ENCODE measurements around the gene CCNY. TPM values are rescaled to one million over a fixed set of nuclear protein-coding genes. Genes with fewer than 3 reads are reported as not detected.

Gene CCNY
- total RNA-seq, 1 donor: 68.6 TPM

DNA sequence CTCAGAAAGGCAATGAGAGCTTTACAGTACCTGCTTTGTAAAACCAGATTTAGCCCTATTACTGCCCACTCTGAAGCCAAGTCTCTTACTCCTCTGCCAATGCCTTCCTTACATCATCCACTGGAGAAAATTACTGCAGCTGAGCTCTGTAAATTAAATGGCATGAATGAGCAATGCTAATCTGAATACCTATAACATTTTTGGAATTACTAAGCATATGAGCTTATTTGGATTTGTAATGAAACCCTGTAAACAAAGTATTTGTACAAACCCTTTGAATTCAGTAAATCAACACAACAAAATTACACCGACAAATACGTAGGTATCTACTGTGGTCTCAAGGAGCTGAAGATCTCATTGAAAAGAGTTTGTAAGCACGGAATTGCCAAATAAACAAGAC, 12.1 kb upstream of the CCNY start:
- no peaks in the 10 kb centered on the region for H3K27me3 ChIP-seq (ENCODE audit: insufficient read depth, low read length)
- no peaks in the 10 kb centered on the region for H3K4me1 ChIP-seq (ENCODE audit: insufficient read depth, low read length)
- no peaks in the 10 kb centered on the region for H3K9me3 ChIP-seq (ENCODE audit: low read depth, low read length)
- no peak overlapping the region for H3K4me3 ChIP-seq (ENCODE audit: low read length)

DNA sequence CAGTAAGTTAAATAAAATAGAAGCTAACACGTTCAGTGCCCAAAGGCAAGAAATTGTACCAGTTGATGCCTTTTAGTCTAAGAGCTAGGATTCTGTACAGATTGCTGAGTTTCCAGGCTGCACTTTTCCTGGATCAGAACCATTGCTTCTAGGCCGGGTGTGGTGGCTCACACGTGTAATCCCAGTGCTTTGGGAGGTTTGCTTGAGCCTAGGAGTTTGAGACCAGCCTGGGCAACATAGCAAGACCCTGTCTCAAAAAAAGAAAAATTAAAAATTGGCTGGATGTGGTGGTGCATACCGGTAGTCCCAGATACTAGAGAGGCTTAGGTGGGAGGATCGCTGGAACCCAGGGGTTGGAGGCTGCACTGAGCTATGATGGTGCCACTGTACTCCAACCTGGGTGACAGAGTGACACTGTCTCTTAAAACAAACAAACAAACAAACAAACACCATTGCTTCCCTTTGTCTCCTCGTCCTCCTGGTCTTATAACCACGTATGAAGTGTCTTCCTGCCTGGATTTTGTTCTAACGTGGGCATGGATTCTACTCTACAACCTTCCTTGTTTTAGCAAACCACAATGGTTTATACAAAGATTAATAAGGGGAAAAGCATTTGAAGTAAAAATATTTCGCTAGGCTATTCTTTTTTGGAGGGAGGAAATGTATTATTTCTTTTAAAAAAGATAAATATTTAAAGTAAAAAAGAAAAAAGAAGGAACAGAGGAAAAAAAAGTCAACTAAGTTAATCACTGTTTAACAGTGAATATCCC, 9.7 kb upstream of the CCNY start:
- no peak overlapping the region for H3K4me3 ChIP-seq (ENCODE audit: low read length)
- no peaks in the 10 kb centered on the region for H3K9me3 ChIP-seq (ENCODE audit: low read depth, low read length)
- no peaks in the 10 kb centered on the region for H3K27me3 ChIP-seq (ENCODE audit: insufficient read depth, low read length)
- H3K4me1 ChIP-seq (ENCODE audit: insufficient read depth, low read length): no peaks in the 10 kb centered on the region

DNA sequence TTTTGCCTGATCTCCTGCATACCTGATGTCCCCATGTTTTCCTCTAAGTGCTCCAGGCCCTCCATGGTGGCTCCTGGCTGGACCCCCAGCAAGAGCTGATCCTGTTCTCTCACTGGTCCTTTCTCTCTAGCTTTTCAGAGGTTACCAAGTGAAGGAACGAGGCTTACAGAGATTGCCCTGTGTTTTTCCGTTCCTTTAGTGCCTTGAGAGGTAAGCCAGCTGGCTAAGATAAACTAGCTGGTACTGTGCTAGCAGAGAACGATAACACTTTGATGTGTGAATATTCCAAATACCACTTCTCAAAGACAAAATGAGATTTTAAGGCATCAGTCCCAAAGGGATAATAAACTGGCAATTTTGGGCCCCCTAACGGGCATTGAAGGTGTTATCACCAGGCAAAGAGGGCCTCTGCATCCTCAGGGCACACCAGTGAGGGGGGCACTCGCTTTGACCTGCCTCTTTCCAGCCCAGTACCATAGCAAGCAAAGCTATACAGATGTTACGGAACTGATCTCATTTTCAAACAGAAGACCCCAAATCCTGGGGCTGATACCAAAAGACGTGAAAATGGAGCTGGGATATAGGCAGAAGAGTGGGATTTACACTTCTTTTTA, 8.4 kb upstream of the CCNY start:
- Histone ChIP-seq H3K4me1 (ENCODE audit: insufficient read depth, low read length) (no peaks in the 10 kb centered on the region), H3K27me3 (ENCODE audit: insufficient read depth, low read length) (no peaks in the 10 kb centered on the region), H3K4me3 (ENCODE audit: low read length) (no peak overlapping the region), H3K9me3 (ENCODE audit: low read depth, low read length) (no peaks in the 10 kb centered on the region)

DNA sequence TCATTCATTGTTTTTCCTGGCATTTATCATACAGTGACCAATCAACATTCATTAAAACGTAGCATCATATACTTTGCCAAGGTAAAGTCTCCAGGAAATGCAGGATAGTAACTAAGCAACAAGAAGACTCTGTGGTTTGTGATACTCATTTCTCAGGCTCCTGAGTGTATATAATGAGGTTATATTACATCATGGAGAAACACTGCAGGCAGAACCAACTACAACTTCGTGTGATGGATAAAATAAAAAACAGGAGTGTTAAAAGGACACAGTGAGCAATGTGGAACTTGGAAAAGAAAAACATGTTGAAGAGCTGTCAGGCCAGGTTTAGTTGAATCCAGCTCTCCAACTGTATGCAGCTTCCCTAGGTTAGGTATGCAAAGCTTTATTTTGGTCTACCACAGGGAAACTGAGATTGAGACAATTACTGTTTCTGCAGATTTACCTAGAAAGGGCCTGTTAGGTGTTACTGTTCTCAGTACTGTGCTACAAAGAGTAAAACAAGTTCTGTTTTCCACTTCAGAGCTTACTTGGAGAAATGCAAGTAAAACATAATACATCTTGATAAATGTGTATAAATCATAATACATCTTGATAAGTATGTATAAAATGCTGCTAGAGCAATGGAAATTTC, 7.8 kb upstream of the CCNY start:
- H3K4me3 ChIP-seq (ENCODE audit: low read length): no peak overlapping the region
- H3K4me1 ChIP-seq (ENCODE audit: insufficient read depth, low read length): no peaks in the 10 kb centered on the region
- no peaks in the 10 kb centered on the region for H3K9me3 ChIP-seq (ENCODE audit: low read depth, low read length)
- no peaks in the 10 kb centered on the region for H3K27me3 ChIP-seq (ENCODE audit: insufficient read depth, low read length)

DNA sequence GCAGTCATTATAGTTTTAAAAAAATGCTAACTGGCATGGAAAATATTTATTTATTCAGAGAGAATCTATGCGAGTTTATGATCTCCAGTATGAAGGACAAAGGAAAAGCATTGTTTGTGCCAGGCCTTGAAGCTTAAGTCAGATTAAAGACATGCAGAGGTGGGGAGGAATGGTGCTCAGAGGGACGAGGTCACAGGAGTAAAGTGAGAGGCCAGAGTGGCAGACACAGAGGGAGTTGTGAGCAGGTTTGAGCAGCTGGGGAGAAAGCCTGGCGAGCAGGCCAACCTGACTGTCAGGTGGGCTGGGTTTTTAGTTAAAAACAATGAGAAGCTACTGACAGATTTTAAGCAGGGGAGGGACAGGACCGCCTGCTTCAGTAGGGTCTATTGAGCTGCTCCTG, 6.8 kb upstream of the CCNY start:
- peaks cover 9% of the 10 kb centered on the region for H3K4me1 ChIP-seq (ENCODE audit: insufficient read depth, low read length)
- no peaks in the 10 kb centered on the region for H3K9me3 ChIP-seq (ENCODE audit: low read depth, low read length)
- H3K27me3 ChIP-seq (ENCODE audit: insufficient read depth, low read length): no peaks in the 10 kb centered on the region
- H3K4me3 ChIP-seq (ENCODE audit: low read length): no peak overlapping the region

DNA sequence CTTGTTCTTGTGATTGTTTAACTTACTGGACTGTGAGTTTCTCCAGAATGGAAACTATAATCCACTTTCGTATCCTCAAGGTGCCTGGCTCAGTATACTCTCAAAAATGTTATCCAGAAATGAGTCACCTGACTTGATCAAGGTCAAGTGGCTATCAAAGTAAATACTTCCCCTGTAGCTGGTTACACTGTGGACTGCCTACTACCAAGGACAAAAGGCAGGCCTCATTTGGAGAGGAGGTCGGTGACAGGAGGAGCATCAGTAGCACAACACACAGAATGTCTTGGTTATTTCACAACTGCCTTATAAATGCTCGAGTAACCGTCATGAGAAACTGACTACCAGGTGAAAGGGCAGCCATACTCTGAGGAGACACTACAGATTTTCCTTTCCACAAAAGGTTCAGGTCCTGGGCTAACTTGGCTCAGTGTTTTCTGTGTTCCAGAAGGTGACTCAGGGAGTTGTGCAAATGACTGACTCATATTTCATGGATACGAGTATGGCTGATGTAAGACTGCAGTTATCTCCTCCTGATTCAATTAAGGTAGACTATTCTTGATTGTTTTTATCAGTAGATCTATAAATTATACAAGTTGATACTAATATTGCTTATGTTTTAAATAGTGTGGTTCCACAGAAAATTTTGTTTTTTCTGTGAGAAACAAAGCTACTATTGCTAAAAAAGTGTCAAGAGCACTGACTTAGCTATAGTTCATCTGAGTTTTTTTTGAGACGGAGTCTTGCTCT, 4.2 kb upstream of the CCNY start:
- H3K4me3 ChIP-seq (ENCODE audit: low read length): no peak overlapping the region
- no peaks in the 10 kb centered on the region for H3K27me3 ChIP-seq (ENCODE audit: insufficient read depth, low read length)
- no peaks in the 10 kb centered on the region for H3K9me3 ChIP-seq (ENCODE audit: low read depth, low read length)
- peaks cover 21% of the 10 kb centered on the region for H3K4me1 ChIP-seq (ENCODE audit: insufficient read depth, low read length)

DNA sequence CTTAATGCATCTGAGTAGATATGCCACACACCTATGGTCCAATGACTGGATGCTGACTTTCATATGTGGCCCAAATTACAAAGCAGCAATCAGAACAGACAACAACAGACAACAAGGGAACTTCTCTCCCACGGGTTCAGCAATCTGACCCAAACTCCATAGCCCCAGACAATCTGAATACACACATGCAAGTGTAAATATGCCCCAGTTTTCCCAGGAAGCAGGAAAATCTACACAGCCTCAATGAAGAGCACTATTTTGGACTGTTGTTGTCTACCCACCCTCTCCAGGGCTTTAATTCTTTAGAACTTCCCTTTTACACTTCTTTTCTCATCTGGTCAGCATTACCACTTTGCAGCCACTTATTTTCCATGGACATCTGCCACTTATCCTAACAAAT, 2.0 kb upstream of the CCNY start:
- H3K4me1 ChIP-seq (ENCODE audit: insufficient read depth, low read length): peaks cover 38% of the 10 kb centered on the region
- no peak overlapping the region for H3K4me3 ChIP-seq (ENCODE audit: low read length)

DNA sequence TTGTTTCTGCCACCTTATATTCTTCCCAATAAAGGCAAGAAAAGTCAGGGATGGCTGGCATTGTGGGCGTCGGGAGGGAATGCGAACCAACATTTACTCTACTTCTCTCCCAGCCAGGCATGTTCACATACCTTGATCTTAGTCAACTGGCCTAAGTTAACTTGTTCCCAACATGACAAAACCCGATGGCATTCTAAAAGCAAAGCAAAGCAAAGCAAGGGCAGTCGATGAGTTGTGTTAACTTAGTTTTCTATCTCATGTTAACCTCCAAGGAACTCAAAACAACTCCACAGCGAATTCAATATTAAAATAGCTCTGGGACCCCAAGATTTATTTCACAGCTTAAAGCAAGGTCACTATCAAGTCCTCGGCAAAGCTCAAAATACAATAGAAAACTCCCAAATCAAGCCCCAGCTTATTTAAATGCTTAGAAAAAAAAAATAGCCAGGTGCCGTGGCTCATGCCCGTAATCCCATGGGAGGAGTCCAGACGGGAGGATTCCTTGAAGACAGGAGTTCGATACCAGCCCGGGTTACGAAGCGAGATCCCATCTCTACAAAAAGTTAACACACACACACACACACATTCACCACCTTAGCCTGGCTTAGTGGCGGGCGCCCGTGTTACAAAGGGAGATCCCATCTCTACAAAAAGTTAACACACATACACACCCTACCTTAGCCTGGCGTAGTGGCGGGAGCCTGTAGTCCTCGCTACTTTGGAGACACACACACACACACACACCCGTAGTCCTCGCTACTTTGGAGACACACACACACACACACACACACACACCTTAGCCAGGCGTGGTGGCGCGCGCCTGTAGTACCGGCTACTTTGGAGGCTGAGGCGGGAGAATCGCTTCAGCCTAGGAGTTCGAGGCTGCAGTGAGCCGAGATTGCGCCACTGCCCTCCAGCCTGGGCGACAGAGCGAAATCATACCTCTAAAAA, 901 bp upstream of the CCNY start:
- Histone ChIP-seq H3K4me3 (ENCODE audit: low read length) (peak overlapping the region; percentile 94), H3K27me3 (ENCODE audit: insufficient read depth, low read length) (no peaks in the 10 kb centered on the region), H3K4me1 (ENCODE audit: insufficient read depth, low read length) (peaks cover 44% of the 10 kb centered on the region), H3K9me3 (ENCODE audit: low read depth, low read length) (no peaks in the 10 kb centered on the region)

More for the DNA sequence above, 2.0 kb upstream of the CCNY start:
- Histone ChIP-seq H3K27me3 (ENCODE audit: insufficient read depth, low read length) (no peaks in the 10 kb centered on the region), H3K9me3 (ENCODE audit: low read depth, low read length) (no peaks in the 10 kb centered on the region)

DNA sequence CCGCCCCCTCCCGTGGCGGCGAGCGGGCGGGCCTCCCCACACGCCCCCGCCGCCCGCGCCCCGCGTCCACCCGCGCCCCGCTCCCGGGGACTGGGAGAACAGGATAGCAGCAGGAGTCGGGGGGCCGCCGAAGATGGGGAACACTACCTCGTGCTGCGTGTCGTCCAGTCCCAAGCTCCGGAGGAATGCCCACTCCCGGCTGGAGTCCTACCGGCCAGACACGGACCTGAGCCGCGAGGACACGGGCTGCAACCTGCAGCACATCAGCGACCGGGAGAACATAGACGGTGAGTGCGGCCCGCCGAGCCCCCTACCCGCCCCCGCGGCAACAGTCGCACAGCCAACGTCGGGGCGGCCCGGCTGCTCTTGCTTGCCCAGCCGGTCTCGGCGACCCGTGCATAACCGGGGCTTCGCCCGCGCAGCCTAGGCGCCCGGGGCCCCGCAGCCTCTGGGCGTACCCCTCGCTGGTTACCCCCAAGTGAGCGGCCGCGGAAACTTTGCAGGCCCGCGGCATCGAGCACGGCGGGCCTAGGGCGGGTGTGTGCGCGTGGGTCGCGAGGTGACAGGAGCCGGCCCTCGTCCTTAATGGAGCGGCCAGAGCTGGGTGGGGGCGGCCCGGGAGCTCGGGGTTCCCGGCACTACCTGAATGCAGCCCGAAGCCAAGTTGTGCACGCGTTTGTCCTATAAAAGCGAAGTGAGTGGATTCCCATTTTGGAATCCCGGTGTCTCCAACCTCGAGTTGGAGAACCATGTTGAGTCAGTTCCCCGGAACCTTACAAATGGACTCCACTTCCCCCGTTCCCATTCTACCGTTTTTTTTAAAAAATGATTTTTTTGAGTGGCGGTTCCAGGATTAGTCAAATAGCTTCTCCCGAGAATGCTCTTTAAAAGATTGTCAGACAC, 863 bp downstream of the CCNY start:
- Histone ChIP-seq H3K4me3 (ENCODE audit: low read length) (peak overlapping the region; percentile 66), H3K9me3 (ENCODE audit: low read depth, low read length) (no peaks in the 10 kb centered on the region), H3K27me3 (ENCODE audit: insufficient read depth, low read length) (no peaks in the 10 kb centered on the region), H3K4me1 (ENCODE audit: insufficient read depth, low read length) (peaks cover 61% of the 10 kb centered on the region)

DNA sequence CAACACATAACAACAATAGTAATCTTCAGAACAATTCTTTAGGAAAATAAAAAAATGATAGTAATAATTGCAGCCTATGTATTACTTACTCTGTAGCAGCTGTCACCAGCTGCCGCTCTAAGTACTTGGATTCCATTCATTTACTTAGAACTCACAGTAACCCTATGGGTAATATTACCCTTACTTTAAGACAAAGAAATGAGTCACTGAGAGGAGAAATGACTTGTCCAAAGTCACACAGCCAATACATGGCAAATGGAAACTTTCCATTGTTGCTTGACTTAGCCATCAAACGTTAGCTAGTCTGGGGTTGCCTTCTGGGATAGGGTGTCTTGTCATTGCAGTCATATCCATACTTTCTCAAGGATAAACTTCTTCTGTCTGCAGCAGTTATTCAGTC, 3.6 kb downstream of the CCNY start:
- Histone ChIP-seq H3K4me1 (ENCODE audit: insufficient read depth, low read length) (peaks cover 63% of the 10 kb centered on the region), H3K9me3 (ENCODE audit: low read depth, low read length) (no peaks in the 10 kb centered on the region), H3K27me3 (ENCODE audit: insufficient read depth, low read length) (no peaks in the 10 kb centered on the region), H3K4me3 (ENCODE audit: low read length) (no peak overlapping the region)

DNA sequence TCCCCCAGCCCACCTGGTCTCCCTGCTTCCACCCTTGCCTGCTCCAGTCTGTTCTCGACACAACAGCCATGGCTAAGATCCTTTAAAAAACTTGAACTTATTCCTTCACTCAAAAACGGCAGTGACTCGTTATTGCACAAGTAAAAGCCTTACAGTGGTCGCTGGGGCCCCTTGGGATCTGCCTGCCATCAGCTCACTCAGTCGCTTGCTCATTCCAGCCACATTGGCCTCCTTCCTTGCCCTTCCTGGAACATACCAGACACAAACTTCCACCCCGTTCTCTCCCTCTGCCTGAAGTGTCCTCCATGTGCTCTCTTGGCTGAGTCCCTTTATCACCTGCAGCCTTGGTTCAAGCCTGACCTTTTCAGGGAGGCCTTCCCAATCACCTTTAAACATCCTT, 4.7 kb downstream of the CCNY start:
- H3K4me1 ChIP-seq (ENCODE audit: insufficient read depth, low read length): peaks cover 53% of the 10 kb centered on the region
- H3K9me3 ChIP-seq (ENCODE audit: low read depth, low read length): no peaks in the 10 kb centered on the region
- H3K4me3 ChIP-seq (ENCODE audit: low read length): no peak overlapping the region
- H3K27me3 ChIP-seq (ENCODE audit: insufficient read depth, low read length): no peaks in the 10 kb centered on the region

DNA sequence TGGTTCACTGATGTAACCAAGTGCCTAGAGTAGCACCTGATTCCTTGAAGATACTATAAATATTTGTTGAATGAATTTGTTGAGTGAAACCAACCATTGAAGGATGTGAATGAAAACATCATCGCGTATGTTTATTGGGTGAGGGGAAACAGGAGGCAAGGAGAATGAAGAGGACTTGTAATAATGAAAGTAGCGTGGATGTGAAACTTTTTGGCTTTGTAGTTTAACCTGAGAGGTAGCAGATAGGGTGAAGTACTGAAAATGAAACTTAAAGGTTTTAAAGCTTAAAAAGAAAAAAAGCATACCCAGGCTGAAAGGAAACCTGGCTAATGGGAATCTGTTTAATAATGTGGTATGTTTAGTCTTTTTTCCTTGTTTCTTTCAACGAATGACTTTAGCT, 5.2 kb downstream of the CCNY start:
- Histone ChIP-seq H3K27me3 (ENCODE audit: insufficient read depth, low read length) (no peaks in the 10 kb centered on the region), H3K4me1 (ENCODE audit: insufficient read depth, low read length) (peaks cover 56% of the 10 kb centered on the region), H3K4me3 (ENCODE audit: low read length) (no peak overlapping the region), H3K9me3 (ENCODE audit: low read depth, low read length) (no peaks in the 10 kb centered on the region)

DNA sequence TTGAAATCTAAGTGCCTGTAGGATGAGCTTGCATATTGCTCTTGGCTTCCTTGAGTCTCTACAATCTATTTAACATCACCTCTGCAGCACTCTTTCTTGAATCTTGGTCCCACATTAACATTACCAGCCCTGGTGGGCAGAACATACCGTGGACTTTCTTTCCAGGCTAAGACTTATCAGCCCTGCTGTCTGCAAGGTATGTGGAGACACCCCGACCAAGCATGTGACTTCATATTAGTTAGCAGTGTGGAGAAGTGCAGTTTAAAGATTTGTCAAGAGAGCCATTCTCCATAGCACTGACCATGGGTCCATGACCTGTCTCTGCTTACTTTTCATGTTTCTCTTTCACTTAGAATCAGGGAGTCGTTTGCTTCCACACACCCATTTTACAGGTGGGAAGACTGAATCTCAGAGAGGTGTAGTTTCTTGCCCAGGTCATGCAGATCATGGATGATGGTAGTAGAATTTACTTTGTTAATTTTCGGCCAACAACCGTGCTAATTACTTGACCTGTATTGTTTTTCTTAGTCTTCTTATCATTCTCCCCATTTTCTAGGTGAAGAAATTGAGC, 6.0 kb downstream of the CCNY start:
- no peaks in the 10 kb centered on the region for H3K27me3 ChIP-seq (ENCODE audit: insufficient read depth, low read length)
- no peaks in the 10 kb centered on the region for H3K9me3 ChIP-seq (ENCODE audit: low read depth, low read length)
- peaks cover 63% of the 10 kb centered on the region for H3K4me1 ChIP-seq (ENCODE audit: insufficient read depth, low read length)
- H3K4me3 ChIP-seq (ENCODE audit: low read length): no peak overlapping the region

Measured in mononuclear cell (primary cell).